IPS-15b (cell line): ENCODE data around the gene ZNF710.

Experiments
- H3K27me3 ChIP-seq: one replicate; pipeline ENCODE4 v1.6.1; 2013; ENCODE audit warnings: low read length; ENCODE audit not compliant: control insufficient read depth, insufficient read depth
- H3K36me3 ChIP-seq: one replicate; pipeline ENCODE4 v1.6.1; 2013; ENCODE audit warnings: low read length; ENCODE audit not compliant: control insufficient read depth, insufficient read depth
- H3K4me1 ChIP-seq: one replicate; pipeline ENCODE4 v1.6.1; 2013; ENCODE audit warnings: mild to moderate bottlenecking, low read length; ENCODE audit not compliant: control insufficient read depth, insufficient read depth
- H3K4me3 ChIP-seq: one replicate; pipeline ENCODE4 v1.5.1; 2013; ENCODE audit warnings: low read depth, low read length
- H3K9ac ChIP-seq: one replicate; pipeline ENCODE4 v1.6.1; 2013; ENCODE audit warnings: low read depth, mild to moderate bottlenecking, low read length
- H3K9me3 ChIP-seq: one replicate; pipeline ENCODE4 v1.6.1; 2013; ENCODE audit warnings: mild to moderate bottlenecking, low read length; ENCODE audit not compliant: control insufficient read depth, insufficient read depth

The ZNF710 gene

DNA sequence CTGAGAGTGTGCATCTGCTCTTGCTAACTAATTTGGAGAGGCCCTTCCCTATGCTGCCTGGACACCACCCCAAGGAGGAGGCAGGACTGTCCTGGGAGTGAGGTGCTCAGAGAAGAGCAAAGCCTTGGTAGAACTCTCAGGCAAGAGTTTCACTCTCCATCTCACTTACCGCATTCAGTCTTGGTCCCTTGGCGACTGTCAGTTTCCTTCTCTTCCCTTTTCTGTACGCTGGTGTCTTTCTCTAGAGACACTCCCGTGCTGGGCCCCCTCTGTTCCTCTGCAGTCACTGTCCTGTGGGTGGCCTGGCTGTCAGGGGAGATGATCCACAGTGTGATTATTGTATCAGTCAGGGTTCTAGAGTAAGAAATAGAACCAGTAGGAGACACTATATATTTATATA, 57.2 kb downstream of the ZNF710 start:
- Histone ChIP-seq H3K9ac (no peak overlapping the region), H3K36me3 (peaks cover 6% of the 10 kb centered on the region), H3K9me3 (no peaks in the 10 kb centered on the region), H3K4me3 (no peak overlapping the region), H3K4me1 (peaks cover 14% of the 10 kb centered on the region), H3K27me3 (no peaks in the 10 kb centered on the region)

DNA sequence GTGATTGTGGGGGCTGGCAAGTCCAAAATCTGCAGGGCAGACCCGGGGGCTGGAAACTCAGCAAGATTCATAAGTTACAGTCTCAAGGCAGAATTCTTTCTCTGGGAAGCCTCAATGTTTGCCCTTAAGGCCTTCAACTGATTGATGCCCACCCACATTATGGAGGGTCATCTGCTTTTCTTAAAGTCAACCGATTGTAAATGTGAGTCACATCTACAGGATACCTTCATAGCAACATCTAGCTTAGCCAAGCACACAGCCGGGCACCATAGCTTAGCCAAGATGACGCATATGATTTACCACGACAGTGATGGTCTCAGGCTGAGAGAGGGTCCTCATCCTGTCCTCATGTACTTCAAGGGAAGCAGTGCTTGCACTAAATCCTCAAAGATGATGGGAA, 57.7 kb downstream of the ZNF710 start:
- Histone ChIP-seq H3K4me1 (peaks cover 19% of the 10 kb centered on the region), H3K4me3 (no peak overlapping the region), H3K9me3 (no peaks in the 10 kb centered on the region), H3K27me3 (no peaks in the 10 kb centered on the region), H3K9ac (no peak overlapping the region), H3K36me3 (peaks cover 6% of the 10 kb centered on the region)

DNA sequence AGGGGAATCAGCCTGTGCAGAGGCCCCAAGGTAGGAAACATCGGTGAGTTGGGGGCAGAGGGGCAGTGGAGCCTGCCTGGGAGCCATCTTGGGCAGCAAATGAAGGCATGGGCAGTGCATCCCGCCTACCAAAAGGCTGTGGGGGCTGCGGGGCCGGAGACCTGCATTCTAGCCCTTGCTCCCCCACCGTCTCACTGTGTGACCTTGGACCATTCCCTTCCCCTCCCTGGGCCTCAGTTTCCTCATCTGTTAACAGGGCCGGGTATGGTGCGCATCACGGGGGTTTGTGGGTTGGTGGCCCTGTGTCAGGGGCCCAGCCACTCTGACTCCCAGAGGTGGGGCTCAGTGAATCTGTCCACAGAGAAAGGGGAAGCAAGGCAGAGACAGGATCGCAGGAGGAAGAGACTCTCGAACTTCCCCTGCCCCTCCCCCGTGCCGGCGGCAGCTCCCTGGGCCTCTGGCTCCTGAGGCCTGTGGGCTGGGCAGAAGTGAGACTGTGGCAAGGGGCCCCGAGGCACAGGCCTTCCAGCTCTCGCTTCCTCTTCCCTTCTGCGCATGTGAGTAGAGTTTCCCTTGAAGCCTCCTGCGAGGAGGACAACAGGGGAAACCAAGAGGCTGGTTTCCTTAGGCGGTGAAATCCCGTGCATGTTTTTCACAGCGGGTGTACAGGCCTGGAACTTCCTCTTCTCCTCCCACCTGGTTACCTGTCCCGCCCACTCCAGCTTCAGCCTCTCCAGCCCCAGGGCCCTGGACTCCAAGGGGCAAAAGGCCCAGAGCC, 58.3 kb downstream of the ZNF710 start:
- Histone ChIP-seq H3K9ac (peak overlapping the region; percentile 60), H3K4me3 (no peak overlapping the region), H3K36me3 (peaks cover 6% of the 10 kb centered on the region), H3K4me1 (peaks cover 24% of the 10 kb centered on the region), H3K27me3 (no peaks in the 10 kb centered on the region), H3K9me3 (no peaks in the 10 kb centered on the region)

DNA sequence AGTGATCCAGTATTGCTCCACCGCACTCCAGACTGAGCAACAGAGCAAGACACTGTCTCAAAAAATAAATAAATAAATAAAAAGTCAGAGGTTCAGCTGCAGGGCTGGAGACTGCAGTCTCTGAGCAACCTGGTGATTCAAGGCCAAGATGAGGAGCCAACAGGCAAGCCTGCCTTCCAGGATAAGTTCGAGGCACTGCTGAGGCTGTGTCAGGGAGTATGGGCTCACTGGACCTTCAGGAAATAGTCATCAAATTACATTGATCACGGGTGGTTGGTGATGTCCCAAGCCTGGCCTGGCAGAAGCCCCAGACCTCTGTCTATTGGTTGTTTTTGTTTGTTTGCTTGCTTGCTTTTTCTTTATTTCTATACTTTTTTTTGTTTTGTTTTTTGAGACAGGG, 59.7 kb downstream of the ZNF710 start:
- peaks cover 24% of the 10 kb centered on the region for H3K4me1 ChIP-seq
- peaks cover 6% of the 10 kb centered on the region for H3K36me3 ChIP-seq
- no peaks in the 10 kb centered on the region for H3K9me3 ChIP-seq
- no peak overlapping the region for H3K9ac ChIP-seq
- no peaks in the 10 kb centered on the region for H3K27me3 ChIP-seq
- H3K4me3 ChIP-seq, result no peak overlapping the region

DNA sequence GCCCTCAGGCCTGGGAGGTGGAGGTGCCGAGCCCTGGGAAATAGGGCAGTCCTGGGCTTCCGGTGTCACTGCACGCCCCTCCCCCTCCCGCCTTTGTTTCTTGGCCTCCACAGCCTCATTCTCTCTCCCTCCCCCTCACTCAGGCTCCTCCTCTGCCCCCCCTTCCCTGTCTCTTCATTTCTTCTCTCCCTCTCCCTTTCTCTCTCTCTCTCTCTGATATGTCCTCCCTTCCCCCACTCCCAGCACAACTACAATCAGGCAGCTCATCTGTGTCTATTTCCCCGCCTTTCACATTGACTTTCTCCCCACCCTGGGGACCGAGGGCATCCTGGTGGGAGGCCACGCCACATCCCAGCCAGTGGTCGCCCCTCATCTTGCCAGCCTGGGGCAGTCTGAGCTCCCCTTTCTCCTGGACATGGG, 60.9 kb downstream of the ZNF710 start:
- peak overlapping the region; percentile 18 for H3K9ac ChIP-seq
- peak overlapping the region; percentile 24 for H3K4me3 ChIP-seq
- peaks cover 24% of the 10 kb centered on the region for H3K4me1 ChIP-seq

DNA sequence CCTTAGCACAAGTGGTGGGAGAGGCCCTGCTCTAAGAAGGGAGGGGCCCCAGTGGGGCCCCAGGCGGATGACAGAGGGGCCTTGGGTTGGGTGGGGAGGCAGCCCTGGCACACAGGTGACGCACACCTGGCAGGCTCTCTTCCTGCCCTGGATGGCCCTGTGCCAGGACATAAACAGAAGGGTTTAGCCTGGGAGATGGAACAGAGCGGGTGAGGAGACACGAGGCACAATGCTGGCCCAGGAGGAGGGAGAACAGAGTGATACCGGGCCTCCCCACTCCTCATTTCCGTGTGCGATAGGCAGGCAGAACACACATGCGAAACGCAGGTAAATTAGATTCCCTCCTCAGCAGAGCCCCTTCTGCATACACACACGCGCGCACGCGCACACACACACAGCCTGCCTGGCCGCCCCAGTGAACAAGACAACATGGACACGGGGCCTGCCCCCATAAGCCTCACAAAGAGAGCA, 61.4 kb downstream of the ZNF710 start:
- Histone ChIP-seq H3K27me3 (no peaks in the 10 kb centered on the region), H3K9me3 (no peaks in the 10 kb centered on the region), H3K4me3 (peak overlapping the region; percentile 24), H3K4me1 (peaks cover 24% of the 10 kb centered on the region), H3K9ac (peak overlapping the region; percentile 47), H3K36me3 (peaks cover 10% of the 10 kb centered on the region)

More for the DNA sequence above, 60.9 kb downstream of the ZNF710 start:
- Histone ChIP-seq H3K27me3 (no peaks in the 10 kb centered on the region), H3K36me3 (peaks cover 7% of the 10 kb centered on the region), H3K9me3 (no peaks in the 10 kb centered on the region)

DNA sequence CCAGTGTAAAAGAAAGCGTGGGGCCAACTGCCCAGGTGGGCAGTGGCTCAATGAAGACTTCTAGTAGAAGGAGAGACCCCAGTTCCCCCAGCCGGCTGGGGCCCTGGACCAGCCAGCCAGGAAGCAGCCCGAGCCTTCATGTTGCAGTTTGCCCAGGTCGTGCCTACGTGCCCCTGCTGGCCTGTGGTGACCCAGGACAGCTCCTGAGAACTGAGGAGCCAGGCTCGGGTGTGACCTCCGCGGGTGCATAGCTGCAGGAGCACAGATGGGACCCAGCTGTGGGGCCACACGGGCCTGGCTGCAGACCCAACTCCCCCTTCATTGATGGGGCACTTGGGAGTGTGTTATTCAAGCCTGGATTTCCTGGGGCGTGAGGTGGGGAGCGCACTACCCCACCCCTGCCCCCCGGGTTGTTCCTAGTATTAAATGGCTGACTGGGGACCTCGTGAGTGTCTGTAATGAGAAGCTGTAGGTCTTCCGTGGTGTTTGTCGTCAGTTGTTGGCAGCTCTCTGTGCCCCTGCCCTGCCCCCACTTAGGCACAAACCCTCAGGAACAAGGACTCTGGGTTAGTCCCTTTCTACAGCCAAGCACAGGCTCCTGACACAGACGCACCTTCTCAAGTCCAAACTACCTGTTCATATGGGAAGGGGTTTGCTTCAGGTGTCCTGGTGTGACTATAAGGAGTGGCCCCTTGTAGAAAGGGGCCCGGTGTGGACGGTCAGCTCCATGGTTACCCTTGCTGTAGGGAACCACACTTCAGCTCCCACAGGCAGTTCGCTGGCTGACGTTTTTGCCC, 62.0 kb downstream of the ZNF710 start:
- H3K9ac ChIP-seq, result peak overlapping the region; percentile 65
- no peaks in the 10 kb centered on the region for H3K27me3 ChIP-seq
- no peaks in the 10 kb centered on the region for H3K9me3 ChIP-seq
- H3K4me1 ChIP-seq, result peaks cover 24% of the 10 kb centered on the region
- no peak overlapping the region for H3K4me3 ChIP-seq
- peaks cover 13% of the 10 kb centered on the region for H3K36me3 ChIP-seq

DNA sequence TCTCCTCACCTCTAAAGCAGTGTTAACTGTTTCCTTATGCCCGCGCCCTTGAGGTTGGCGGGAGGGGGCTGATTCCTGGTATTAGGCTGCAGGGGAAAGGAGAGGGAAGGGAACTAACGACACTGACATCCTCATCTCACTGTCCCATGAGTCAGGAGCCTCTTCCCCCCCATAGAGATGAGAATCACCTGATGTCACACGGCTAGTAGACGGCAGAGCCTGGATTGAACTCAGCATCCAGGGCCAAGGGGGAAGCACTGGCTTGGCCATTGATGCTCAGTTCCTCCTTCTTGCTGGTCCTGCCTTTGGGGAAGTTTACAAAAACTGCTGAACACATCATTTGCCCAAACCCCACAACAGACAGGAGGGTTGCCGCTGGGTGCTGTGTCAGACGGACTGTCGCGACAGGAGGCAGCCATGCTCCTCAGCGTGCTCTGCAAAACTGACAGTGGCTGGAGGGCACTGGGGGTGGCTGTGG, 62.7 kb downstream of the ZNF710 start:
- Histone ChIP-seq H3K36me3 (peaks cover 17% of the 10 kb centered on the region), H3K27me3 (no peaks in the 10 kb centered on the region), H3K4me3 (no peak overlapping the region), H3K4me1 (peaks cover 24% of the 10 kb centered on the region), H3K9me3 (no peaks in the 10 kb centered on the region), H3K9ac (peak overlapping the region; percentile 65)

DNA sequence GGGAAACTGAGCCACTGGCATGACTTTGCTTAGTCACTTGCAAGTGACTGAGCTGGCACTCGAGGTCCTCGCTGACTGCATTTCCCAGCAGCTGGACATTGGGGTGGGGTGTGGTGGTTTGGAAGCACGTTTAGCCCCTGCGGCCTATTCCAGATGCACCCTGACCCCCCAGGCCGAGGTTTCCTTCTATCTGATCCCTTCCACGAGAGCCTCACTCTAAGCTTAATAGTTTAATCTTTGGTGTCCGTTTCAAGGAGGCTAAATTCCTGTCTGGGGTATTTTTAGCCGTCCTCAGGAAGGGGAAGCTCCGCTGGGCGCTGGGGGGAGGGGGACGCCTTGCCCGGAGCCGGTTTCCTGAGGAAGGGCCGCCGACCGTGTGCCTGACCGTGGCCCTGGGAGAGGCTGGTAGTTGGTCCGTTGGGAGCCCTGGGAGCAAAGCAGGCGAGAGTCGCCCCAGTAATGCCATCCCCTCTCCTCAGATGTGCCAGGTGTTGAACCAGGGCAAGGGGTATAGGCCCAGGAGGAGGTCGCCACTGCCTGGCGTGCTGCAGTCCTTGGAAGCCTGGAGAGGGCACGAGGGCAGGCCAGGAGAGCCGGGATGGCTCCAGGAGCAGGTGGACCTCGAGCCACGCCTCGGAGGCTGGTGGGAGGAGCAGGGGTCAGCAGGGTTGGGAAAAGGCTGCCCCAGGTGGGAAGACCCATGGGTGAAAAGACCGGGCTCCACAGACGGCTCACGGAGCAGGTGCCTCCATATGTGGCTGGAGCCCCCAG, 64.0 kb downstream of the ZNF710 start:
- Histone ChIP-seq H3K9me3 (no peaks in the 10 kb centered on the region), H3K4me3 (no peak overlapping the region), H3K9ac (no peak overlapping the region), H3K36me3 (peaks cover 13% of the 10 kb centered on the region), H3K4me1 (peaks cover 21% of the 10 kb centered on the region), H3K27me3 (no peaks in the 10 kb centered on the region)

DNA sequence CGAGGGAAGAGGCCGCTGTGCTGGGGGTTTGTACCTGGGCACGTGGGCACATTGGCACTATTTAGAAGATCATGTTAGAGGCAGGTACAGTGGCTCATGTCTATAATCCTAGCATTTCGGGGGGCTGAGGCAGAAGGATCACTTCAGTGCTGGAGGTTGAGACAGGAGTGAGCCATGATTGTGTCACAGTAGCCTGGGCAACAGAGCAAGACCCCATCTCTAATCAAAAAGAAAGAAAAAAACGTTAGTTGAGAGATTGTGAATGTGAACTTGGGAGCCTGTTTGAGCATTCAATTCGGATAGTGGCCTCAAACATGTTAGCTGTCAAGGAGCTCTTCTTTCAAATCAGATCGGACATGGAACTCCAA, 64.5 kb downstream of the ZNF710 start:
- H3K4me1 ChIP-seq, result peaks cover 20% of the 10 kb centered on the region
- no peak overlapping the region for H3K4me3 ChIP-seq
- no peak overlapping the region for H3K9ac ChIP-seq
- no peaks in the 10 kb centered on the region for H3K9me3 ChIP-seq
- H3K27me3 ChIP-seq, result no peaks in the 10 kb centered on the region
- H3K36me3 ChIP-seq, result peaks cover 13% of the 10 kb centered on the region

DNA sequence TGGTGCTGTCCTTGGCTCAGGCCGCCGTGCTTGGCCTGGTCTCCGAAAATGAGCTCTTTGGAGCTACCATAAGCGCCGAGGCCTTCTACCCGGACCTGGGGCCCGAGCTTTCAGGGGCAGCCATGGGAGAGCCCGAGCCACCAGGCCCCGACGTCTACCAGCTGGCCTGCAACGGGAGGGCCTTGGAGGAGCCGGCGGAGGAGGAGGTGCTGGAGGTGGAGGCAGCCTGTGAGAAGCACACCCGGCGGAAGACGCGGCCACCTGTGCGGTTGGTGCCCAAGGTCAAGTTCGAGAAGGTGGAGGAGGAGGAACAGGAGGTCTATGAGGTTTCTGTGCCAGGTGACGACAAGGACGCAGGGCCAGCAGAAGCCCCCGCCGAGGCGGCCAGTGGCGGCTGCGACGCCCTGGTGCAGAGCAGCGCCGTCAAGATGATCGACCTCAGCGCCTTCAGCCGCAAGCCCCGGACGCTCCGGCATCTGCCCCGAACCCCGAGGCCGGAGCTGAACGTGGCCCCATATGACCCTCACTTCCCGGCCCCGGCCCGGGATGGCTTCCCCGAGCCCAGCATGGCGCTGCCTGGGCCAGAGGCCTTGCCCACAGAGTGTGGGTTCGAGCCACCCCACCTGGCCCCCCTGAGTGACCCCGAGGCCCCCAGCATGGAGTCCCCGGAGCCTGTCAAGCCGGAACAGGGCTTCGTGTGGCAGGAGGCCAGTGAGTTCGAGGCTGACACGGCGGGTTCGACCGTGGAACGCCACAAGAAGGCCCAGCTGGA, 66.2 kb downstream of the ZNF710 start:
- Histone ChIP-seq H3K9ac (no peak overlapping the region), H3K9me3 (no peaks in the 10 kb centered on the region), H3K4me1 (peaks cover 12% of the 10 kb centered on the region), H3K36me3 (peaks cover 17% of the 10 kb centered on the region), H3K4me3 (no peak overlapping the region), H3K27me3 (no peaks in the 10 kb centered on the region)
